Breast epithelium (tissue), 3 donors: ENCODE results near the gene CHRNB2.

Source experiments
- CTCF ChIP-seq, 3 donors: fragments of 450-650 bp; IDR thresholded peaks; one replicate each; pipeline ENCODE4 v1.5.1; 2016 to 2017; ENCODE audit warnings: antibody characterized with exemption in 3 of 3, mild to moderate bottlenecking in 3 of 3, moderate library complexity in 3 of 3
- POLR2A ChIP-seq: fragments of 450-650 bp; IDR thresholded peaks from one replicate; pipeline ENCODE4 v1.6.1; 2016; ENCODE audit warnings: antibody characterized with exemption, mild to moderate bottlenecking, moderate library complexity
- POLR2AphosphoS5 ChIP-seq, 3 donors: sonication (generic); formaldehyde crosslinking; IDR thresholded peaks; one replicate each; pipeline ENCODE4 v1.6.1; 2017; ENCODE audit warnings: antibody characterized with exemption in 3 of 3

- TF ChIP-seq CTCF (IDR thresholded peaks at IDR 0.05) (no peak), POLR2A (no peak), POLR2AphosphoS5 (IDR thresholded peaks at IDR 0.05) (no peak)
Observed at GRCh38 chr1:154609398-154610380, 42.1 kb downstream of the CHRNB2 start.
